ENCODE results near the gene POLR3A. TPM values are rescaled to one million over a fixed set of nuclear protein-coding genes. Genes with fewer than 3 reads are reported as not detected.
"Not testable (repeated sequence)": the region's sequence is repeated elsewhere in the genome, so short reads cannot be mapped to it uniquely, and the experiment has no call there.

Gene POLR3A
- total RNA-seq, 2 experiments from 2014 or later: 16.2 to 17.5 TPM

GRCh38 chr10:78000956-78001472, 28.3 kb downstream of the POLR3A start:
- POLR2A ChIA-PET: interaction anchor here (0.6 kb wide), 1 partner anchor 1195 kb away, joined by 5 read pairs; no protein-coding TSS in a partner anchor
- Mint-ChIP-seq H3K36me3 (ENCODE audit: low read depth) (peaks cover 65% of the 10 kb centered on the region), H3K4me3 (no peak overlapping the region), H3K27ac (no peak overlapping the region), H3K9me3 (peaks cover 2% of the 10 kb centered on the region), H3K27me3 (no peaks in the 10 kb centered on the region), H3K4me1 (ENCODE audit: low read depth) (no peaks in the 10 kb centered on the region)
- ATAC-seq (no peak), DNase-seq (no peak)
- intact Hi-C loops (cut with micrococcal nuclease): no loop called here
- TF ChIP-seq, protein P1, sequence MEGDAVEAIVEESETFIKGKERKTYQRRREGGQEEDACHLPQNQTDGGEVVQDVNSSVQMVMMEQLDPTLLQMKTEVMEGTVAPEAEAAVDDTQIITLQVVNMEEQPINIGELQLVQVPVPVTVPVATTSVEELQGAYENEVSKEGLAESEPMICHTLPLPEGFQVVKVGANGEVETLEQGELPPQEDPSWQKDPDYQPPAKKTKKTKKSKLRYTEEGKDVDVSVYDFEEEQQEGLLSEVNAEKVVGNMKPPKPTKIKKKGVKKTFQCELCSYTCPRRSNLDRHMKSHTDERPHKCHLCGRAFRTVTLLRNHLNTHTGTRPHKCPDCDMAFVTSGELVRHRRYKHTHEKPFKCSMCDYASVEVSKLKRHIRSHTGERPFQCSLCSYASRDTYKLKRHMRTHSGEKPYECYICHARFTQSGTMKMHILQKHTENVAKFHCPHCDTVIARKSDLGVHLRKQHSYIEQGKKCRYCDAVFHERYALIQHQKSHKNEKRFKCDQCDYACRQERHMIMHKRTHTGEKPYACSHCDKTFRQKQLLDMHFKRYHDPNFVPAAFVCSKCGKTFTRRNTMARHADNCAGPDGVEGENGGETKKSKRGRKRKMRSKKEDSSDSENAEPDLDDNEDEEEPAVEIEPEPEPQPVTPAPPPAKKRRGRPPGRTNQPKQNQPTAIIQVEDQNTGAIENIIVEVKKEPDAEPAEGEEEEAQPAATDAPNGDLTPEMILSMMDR (IDR thresholded peaks at IDR 0.05): no peak
- CTCF ChIA-PET: no interaction called here

GRCh38 chr10:78000206-78000605, 29.1 kb downstream of the POLR3A start:
- no peak overlapping the region for H3K27ac Mint-ChIP-seq
- no peak for DNase-seq

GRCh38 chr10:77998780-77999179, 30.5 kb downstream of the POLR3A start:
- H3K4me3 Mint-ChIP-seq; ATAC-seq; H3K27me3 Mint-ChIP-seq; CTCF ChIA-PET; H3K4me1 Mint-ChIP-seq (ENCODE audit: low read depth); DNase-seq; H3K9me3 Mint-ChIP-seq; intact Hi-C loops (cut with micrococcal nuclease); POLR2A ChIA-PET; H3K27ac Mint-ChIP-seq: not testable (repeated sequence)
- H3K36me3 Mint-ChIP-seq (ENCODE audit: low read depth): peaks cover 59% of the 10 kb centered on the region

More at GRCh38 chr10:78000206-78000605, 29.1 kb downstream of the POLR3A start:
- Mint-ChIP-seq H3K27me3 (no peaks in the 10 kb centered on the region), H3K4me1 (ENCODE audit: low read depth) (no peaks in the 10 kb centered on the region), H3K4me3 (no peak overlapping the region), H3K36me3 (ENCODE audit: low read depth) (peaks cover 62% of the 10 kb centered on the region), H3K9me3 (peaks cover 2% of the 10 kb centered on the region)
- intact Hi-C loops (cut with micrococcal nuclease): no loop called here
- ChIA-PET POLR2A (no interaction called here), CTCF (no interaction called here)
- ATAC-seq: no peak
- TF ChIP-seq, protein P1 (IDR thresholded peaks at IDR 0.05): no peak

GRCh38 chr10:77993620-77994019, 35.7 kb downstream of the POLR3A start:
- peaks cover 2% of the 10 kb centered on the region for H3K9me3 Mint-ChIP-seq
- intact Hi-C loops (cut with micrococcal nuclease): no loop called here
- DNase-seq (no peak), ATAC-seq (no peak)
- CTCF ChIA-PET: interaction anchor here (0.7 kb wide), 1 partner anchor 146 kb away, joined by 3 read pairs; no protein-coding TSS in a partner anchor
- TF ChIP-seq, protein P1 (IDR thresholded peaks at IDR 0.05): no peak
- no peaks in the 10 kb centered on the region for H3K4me1 Mint-ChIP-seq (ENCODE audit: low read depth)
- H3K36me3 Mint-ChIP-seq (ENCODE audit: low read depth): peaks cover 46% of the 10 kb centered on the region
- H3K27ac Mint-ChIP-seq: no peak overlapping the region
- POLR2A ChIA-PET: no interaction called here
- H3K4me3 Mint-ChIP-seq: no peak overlapping the region
- H3K27me3 Mint-ChIP-seq: no peaks in the 10 kb centered on the region

GRCh38 chr10:77989081-77989724, 40.1 kb downstream of the POLR3A start:
- Mint-ChIP-seq H3K27me3 (no peaks in the 10 kb centered on the region), H3K4me3 (no peak overlapping the region), H3K4me1 (ENCODE audit: low read depth) (no peaks in the 10 kb centered on the region), H3K9me3 (no peaks in the 10 kb centered on the region), H3K36me3 (ENCODE audit: low read depth) (peaks cover 53% of the 10 kb centered on the region), H3K27ac (no peak overlapping the region)
- TF ChIP-seq, protein P1 (IDR thresholded peaks at IDR 0.05): no peak
- intact Hi-C loops (cut with micrococcal nuclease): loop anchor here (10.0 kb wide), 1 partner anchor 144 kb away; no protein-coding TSS in a partner anchor
- CTCF ChIA-PET: no interaction called here
- no peak for DNase-seq
- ATAC-seq: no peak
- POLR2A ChIA-PET: no interaction called here
